Breast epithelium (tissue), 3 donors: Measurements from ENCODE around the gene FAN1.
A peak's percentile ranks its signal among the peaks of the same experiment; 100 is the strongest.

ENCODE experiments used
- CTCF ChIP-seq, 3 donors: fragments of 450-650 bp; IDR thresholded peaks; one replicate each; pipeline ENCODE4 v1.5.1; 2016 to 2017; ENCODE audit warnings: antibody characterized with exemption in 3 of 3, mild to moderate bottlenecking in 3 of 3, moderate library complexity in 3 of 3
- POLR2A ChIP-seq: fragments of 450-650 bp; IDR thresholded peaks from one replicate; pipeline ENCODE4 v1.6.1; 2016; ENCODE audit warnings: antibody characterized with exemption, mild to moderate bottlenecking, moderate library complexity
- POLR2AphosphoS5 ChIP-seq, 3 donors: sonication (generic); formaldehyde crosslinking; IDR thresholded peaks; one replicate each; pipeline ENCODE4 v1.6.1; 2017; ENCODE audit warnings: antibody characterized with exemption in 3 of 3

GRCh38 chr15:30859091-30859874, 44.4 kb upstream of the FAN1 start:
- TF ChIP-seq CTCF (IDR thresholded peaks at IDR 0.05), result peak in 1 of 3 donors; percentile 25
- no peak for TF ChIP-seq POLR2A
- TF ChIP-seq POLR2AphosphoS5 (IDR thresholded peaks at IDR 0.05), result no peak
